HFFc6 (cell line): ENCODE data around the gene COQ8A. TPM values are rescaled to one million over a fixed set of nuclear protein-coding genes. Genes with fewer than 3 reads are reported as not detected.

Experiments used
- DNase-seq: peaks from one replicate; pipeline ENCODE4 v3.0.0-alpha.2; 2018
- H3K27ac Mint-ChIP-seq: 2 replicates; pipeline ENCODE4 v1.8.0; 2020; ENCODE audit warnings: mild to moderate bottlenecking, mixed read lengths
- H3K27me3 Mint-ChIP-seq: 2 replicates; pipeline ENCODE4 v1.8.0; 2021; ENCODE audit warnings: mild to moderate bottlenecking, moderate library complexity, mixed read lengths; ENCODE audit not compliant: insufficient read depth
- H3K36me3 Mint-ChIP-seq: 2 replicates; pipeline ENCODE4 v1.8.0; 2021; ENCODE audit warnings: low read depth, mixed read lengths
- H3K4me1 Mint-ChIP-seq: 2 replicates; pipeline ENCODE4 v1.8.0; 2020; ENCODE audit warnings: low read depth, mixed read lengths
- H3K4me3 Mint-ChIP-seq: 2 replicates; pipeline ENCODE4 v1.8.0; 2020; ENCODE audit warnings: mild to moderate bottlenecking, moderate library complexity, mixed read lengths
- H3K9me3 Mint-ChIP-seq: 2 replicates; pipeline ENCODE4 v1.8.0; 2020; ENCODE audit warnings: mild to moderate bottlenecking, mixed read lengths
- total RNA-seq, 6 experiments: library from RNA; stranded (reverse); fragmentation: NEBNext Ultra II Directional; extraction: Animal tissue kit (Norgen Biotek cat#: 25700); gene quantifications; 2 replicates in 1 of 6; 3 replicates in 5 of 6; pipeline ENCODE4 v1.2.3, GENCODE V29; 2021
- TF ChIP-seq, protein P1 (sequence below): fragments of 200-600 bp; sonication (generic); IDR thresholded peaks from 2 replicates; pipeline ENCODE4 v1.5.0; 2021; ENCODE audit warnings: antibody characterized with exemption, mild to moderate bottlenecking

Gene COQ8A
- total RNA-seq, 6 experiments from 2014 or later: 4.1 to 8.1 (median 4.9) TPM

- no peak for DNase-seq
- TF ChIP-seq, protein P1, sequence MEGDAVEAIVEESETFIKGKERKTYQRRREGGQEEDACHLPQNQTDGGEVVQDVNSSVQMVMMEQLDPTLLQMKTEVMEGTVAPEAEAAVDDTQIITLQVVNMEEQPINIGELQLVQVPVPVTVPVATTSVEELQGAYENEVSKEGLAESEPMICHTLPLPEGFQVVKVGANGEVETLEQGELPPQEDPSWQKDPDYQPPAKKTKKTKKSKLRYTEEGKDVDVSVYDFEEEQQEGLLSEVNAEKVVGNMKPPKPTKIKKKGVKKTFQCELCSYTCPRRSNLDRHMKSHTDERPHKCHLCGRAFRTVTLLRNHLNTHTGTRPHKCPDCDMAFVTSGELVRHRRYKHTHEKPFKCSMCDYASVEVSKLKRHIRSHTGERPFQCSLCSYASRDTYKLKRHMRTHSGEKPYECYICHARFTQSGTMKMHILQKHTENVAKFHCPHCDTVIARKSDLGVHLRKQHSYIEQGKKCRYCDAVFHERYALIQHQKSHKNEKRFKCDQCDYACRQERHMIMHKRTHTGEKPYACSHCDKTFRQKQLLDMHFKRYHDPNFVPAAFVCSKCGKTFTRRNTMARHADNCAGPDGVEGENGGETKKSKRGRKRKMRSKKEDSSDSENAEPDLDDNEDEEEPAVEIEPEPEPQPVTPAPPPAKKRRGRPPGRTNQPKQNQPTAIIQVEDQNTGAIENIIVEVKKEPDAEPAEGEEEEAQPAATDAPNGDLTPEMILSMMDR: no peak
- Mint-ChIP-seq H3K4me1 (no peaks in the 10 kb centered on the region), H3K9me3 (peaks cover 3% of the 10 kb centered on the region; the same call in 1 of the 2 replicates), H3K27me3 (peaks cover 4% of the 10 kb centered on the region), H3K27ac (no peak overlapping the region), H3K4me3 (no peak overlapping the region), H3K36me3 (peaks cover 5% of the 10 kb centered on the region; the same call in 1 of the 2 replicates)
These were observed 9.3 kb downstream of the COQ8A start for GRCh38 chr1:226949401-226949800.

GRCh38 chr1:226950316-226950715 lies 10.2 kb downstream of the COQ8A start:
- no peak for DNase-seq
- H3K36me3 Mint-ChIP-seq: peaks cover 5% of the 10 kb centered on the region; the same call in 1 of the 2 replicates
- H3K27me3 Mint-ChIP-seq: peaks cover 4% of the 10 kb centered on the region
- H3K4me3 Mint-ChIP-seq: no peak overlapping the region
- no peak overlapping the region for H3K27ac Mint-ChIP-seq
- peaks cover 3% of the 10 kb centered on the region; the same call in 1 of the 2 replicates for H3K9me3 Mint-ChIP-seq
- TF ChIP-seq, protein P1: no peak
- no peaks in the 10 kb centered on the region for H3K4me1 Mint-ChIP-seq

GRCh38 chr1:226950871-226951270 lies 10.8 kb downstream of the COQ8A start:
- H3K4me1 Mint-ChIP-seq: no peaks in the 10 kb centered on the region
- no peak overlapping the region for H3K27ac Mint-ChIP-seq
- H3K27me3 Mint-ChIP-seq: peaks cover 4% of the 10 kb centered on the region
- peaks cover 3% of the 10 kb centered on the region; the same call in 1 of the 2 replicates for H3K9me3 Mint-ChIP-seq
- TF ChIP-seq, protein P1: no peak
- H3K4me3 Mint-ChIP-seq: no peak overlapping the region
- no peak for DNase-seq
- H3K36me3 Mint-ChIP-seq: peaks cover 5% of the 10 kb centered on the region; the same call in 1 of the 2 replicates

DNA sequence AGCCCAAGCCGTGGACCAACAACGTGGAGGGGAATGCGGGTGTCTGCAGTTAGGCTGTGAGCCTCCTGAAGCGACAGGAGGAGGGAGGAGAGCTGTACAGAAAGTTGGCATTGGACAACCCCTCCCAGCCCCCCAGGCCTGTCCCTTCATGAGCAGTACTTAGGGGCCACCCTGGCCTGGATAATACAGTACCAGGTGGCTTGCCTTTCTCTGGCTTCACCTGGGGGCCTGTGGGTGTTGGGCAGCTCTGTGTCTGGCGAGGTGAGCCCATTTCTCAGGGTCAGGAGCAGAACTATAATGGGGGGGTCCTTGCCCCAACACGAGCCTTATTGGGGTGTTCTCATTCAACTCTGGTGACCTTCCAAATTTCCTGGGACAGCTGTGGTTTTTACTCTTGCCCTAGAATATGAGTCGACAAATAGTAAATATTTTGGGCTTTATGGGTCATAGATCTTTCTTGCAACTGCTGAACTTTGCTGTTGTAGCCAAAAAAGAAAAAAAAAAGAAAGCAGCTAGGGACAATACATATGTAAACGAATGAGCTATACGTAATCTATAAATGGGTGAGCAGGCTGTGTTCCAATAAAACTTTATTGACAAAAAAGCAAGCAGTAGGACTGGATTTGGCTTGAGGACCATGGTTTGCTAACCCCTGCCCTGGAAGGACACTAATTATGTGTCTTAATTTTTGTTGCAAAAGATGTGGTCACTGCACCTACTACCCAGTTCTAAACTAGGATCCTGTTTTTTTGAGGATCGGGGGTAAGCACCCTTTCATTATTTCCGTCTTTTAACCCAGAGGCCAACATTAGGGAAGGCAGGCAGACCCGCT lies 11.4 kb downstream of the COQ8A start:
- Mint-ChIP-seq H3K9me3 (peaks cover 3% of the 10 kb centered on the region; the same call in 1 of the 2 replicates), H3K27ac (no peak overlapping the region), H3K36me3 (peaks cover 5% of the 10 kb centered on the region; the same call in 1 of the 2 replicates), H3K27me3 (peaks cover 4% of the 10 kb centered on the region), H3K4me1 (no peaks in the 10 kb centered on the region), H3K4me3 (no peak overlapping the region)
- no peak for DNase-seq
- TF ChIP-seq, protein P1: no peak

GRCh38 chr1:226952118-226952441 lies 12.0 kb downstream of the COQ8A start:
- Mint-ChIP-seq H3K9me3 (peaks cover 3% of the 10 kb centered on the region; the same call in 1 of the 2 replicates), H3K4me1 (no peaks in the 10 kb centered on the region), H3K27me3 (peaks cover 4% of the 10 kb centered on the region), H3K36me3 (peaks cover 5% of the 10 kb centered on the region; the same call in 1 of the 2 replicates), H3K4me3 (no peak overlapping the region), H3K27ac (no peak overlapping the region)
- no peak for DNase-seq
- TF ChIP-seq, protein P1: no peak
